UCSD-AML1 (cell line): ENCODE results near the gene CCDC61.

Experiments
- DNase-seq: peaks from one replicate; lab custom pipeline; 2025; ENCODE audit not compliant: unreplicated experiment; lab: John Stamatoyannopoulos, UW

CCDC61 gene

GRCh38 chr19:45994998-45995714 lies at the start of gene CCDC61:
Gene CCDC61 (plus strand): TSS chr19:45995467. CDS start chr19:46003019, 7,552 bp downstream.
- DNase-seq = peak; percentile 99

GRCh38 chr19:45947926-45948325 lies 47.3 kb upstream of the CCDC61 start:
- DNase-seq = no peak

GRCh38 chr19:45952341-45952685 lies 43.0 kb upstream of the CCDC61 start:
- no peak for DNase-seq

GRCh38 chr19:45952686-45953505 lies 42.4 kb upstream of the CCDC61 start:
- peak; percentile 58 for DNase-seq

GRCh38 chr19:45953676-45954075 lies 41.6 kb upstream of the CCDC61 start:
- DNase-seq = no peak

GRCh38 chr19:45954156-45954555 lies 41.1 kb upstream of the CCDC61 start:
- DNase-seq = no peak

- peak; percentile 18 for DNase-seq
Measured at GRCh38 chr19:45955905-45956608, 39.2 kb upstream of the CCDC61 start.

- DNase-seq = no peak
Measured at GRCh38 chr19:45958320-45958719, 36.9 kb upstream of the CCDC61 start.

GRCh38 chr19:45958769-45959516 lies 36.3 kb upstream of the CCDC61 start:
- DNase-seq = no peak

GRCh38 chr19:45959517-45960025 lies 35.7 kb upstream of the CCDC61 start:
- no peak for DNase-seq

- DNase-seq = no peak
Measured at GRCh38 chr19:45960595-45961235, 34.6 kb upstream of the CCDC61 start.

- DNase-seq = no peak
Measured at GRCh38 chr19:45962021-45962420, 33.2 kb upstream of the CCDC61 start.

GRCh38 chr19:45967246-45967645 lies 28.0 kb upstream of the CCDC61 start:
- no peak for DNase-seq

- no peak for DNase-seq
Measured at GRCh38 chr19:45968626-45969025, 26.6 kb upstream of the CCDC61 start.

- no peak for DNase-seq
Measured at GRCh38 chr19:45969676-45970075, 25.6 kb upstream of the CCDC61 start.

- no peak for DNase-seq
Measured at GRCh38 chr19:45971260-45971902, 23.9 kb upstream of the CCDC61 start.

- peak; percentile 23 for DNase-seq
Measured at GRCh38 chr19:45972081-45972946, 23.0 kb upstream of the CCDC61 start.

GRCh38 chr19:45972947-45973540 lies 22.2 kb upstream of the CCDC61 start:
- DNase-seq = no peak
